Measurements from ENCODE around the gene PCDHB1.

PCDHB1 gene, protein sequence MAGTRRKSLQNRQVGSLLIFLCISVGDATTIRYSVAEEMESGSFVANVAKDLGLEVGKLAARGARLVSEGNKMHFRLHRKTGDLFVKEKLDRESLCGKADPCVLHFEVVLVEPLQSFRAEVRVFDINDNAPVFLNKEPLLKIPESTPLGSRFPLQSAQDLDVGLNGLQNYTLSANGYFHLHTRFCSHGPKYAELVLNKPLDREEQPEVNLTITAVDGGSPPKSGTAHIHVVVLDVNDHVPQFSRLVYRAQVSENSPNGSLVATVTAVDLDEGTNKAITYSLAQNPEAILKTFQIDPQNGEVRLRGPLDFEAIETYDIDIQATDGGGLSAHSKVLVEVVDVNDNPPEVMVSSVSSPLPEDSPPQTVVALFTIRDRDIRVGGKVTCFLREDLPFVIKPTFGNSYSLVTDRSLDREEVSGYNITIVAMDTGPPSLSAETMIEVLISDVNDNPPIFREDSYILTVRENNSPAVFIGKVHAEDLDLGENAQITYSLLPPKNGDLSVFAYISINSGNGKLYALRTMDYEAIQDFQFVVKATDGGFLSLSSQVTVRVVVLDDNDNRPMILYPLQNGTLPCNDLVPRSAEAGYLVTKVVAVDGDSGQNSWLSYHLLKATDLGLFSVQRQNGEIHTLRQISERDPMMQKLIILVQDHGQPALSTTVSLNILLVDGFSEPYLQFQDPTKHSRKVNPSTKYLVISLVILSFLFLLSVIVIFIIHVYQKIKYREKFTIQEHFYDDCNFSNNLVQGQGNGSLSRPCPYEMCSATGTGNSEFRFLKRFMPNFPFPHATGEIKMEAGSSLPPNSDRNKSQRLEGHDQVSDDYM

DNA sequence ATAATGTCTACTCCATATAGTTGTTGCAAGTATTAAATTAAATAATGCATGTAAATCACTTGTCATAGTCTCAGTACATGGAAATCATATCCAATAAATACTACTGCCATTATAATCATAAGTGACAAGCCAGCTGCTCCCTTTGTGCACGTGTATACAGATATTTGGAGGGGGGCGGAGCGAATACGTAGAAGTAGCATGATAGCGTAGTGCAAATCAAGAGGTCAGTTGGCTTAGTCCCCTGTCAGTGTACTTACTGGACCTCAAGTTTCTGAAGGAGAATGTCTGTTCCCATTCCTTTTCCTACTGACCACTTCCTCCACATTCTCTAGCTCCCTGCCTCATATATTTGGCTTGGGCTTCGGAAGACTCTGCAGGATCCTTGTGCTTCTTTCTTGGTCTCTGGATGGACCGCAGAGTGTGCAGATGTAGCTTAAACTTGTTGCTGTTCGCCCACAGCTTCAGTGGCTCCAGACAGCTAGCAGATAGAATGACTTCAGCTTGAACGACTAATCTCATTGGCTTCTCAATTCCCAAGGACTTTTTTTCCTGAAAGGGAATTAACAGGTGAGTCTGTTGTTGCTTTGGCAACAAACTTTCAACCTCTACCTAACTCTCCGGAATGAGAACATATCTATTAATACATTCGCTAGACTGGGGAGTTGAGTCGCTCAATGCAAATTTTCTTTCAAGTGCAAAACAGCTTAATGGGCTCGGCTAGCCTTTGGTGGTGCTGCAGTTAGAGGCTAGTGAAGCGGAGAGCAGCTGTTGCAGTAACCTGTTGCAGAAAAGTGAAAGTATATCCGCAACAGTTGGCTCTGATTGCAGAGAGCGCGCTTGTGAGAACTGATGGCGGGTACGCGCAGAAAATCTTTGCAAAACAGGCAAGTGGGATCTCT lies at the start of gene PCDHB1:
Gene PCDHB1, plus strand, starts transcription at position 753 of the 899 bp plus-strand sequence. Its CDS starts 97 bp downstream, at position 850.
- no peak for DNase-seq (ENCODE audit: low read depth in 1 of 2, low spot score in 1 of 2)

DNA sequence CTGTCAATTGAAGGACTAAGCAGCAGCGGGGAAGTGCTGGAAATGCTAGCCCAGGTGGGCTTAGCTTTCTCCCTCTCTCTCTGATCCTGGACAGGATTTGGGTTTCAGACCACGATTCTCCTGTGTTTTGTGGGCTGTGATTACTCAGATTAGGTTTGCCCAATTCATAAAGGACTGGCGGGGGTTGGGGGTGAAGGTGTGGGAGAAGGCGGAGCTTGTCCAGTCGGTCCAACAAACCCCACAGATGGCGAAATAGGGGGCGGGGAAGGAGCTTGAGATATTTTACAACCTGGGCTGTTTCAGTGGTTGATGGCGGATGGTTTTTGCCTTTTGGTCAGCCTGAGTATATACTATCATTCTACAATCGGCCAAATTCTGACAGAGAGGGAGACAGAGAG lies 49.7 kb upstream of the PCDHB1 start:
- no peak for DNase-seq (ENCODE audit: low read depth in 1 of 2, low spot score in 1 of 2)

DNA sequence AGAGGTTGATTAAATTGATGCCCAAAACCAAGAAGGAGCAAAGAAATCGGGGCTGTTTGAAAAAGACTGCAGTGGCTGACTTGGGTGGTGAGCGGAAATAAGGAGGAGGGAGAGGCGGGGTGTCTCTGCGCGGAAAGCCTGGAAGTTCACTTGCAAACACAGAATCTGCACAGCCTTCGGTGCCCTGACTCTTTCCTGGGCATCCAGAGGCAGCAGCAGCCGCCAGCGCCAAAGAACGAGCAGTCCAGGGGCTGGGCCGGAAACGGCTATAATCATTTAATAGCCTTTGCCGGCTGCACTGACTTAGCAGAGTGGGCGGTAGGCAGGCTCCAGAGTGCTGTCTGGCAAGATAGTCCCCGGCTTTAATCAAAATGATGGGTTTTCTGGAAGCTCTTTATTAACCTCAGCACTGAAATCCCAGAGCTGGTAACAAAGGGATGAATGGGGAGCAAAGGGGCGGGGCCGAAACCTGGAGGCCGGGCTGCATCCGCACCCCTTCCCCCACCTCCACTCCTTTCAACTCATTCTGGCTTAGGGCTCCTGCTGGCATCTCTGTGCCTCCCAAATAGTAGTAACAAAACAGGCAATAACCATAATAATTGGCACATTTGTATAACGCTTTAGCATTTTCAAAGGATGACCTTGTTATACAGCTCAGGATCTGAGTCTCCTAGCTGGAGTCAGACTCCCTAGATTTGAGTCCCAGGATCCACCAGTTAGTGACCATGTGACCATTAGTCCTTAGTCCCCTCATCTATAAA lies 49.1 kb upstream of the PCDHB1 start:
- DNase-seq (ENCODE audit: low read depth in 1 of 2, low spot score in 1 of 2): no peak

DNA sequence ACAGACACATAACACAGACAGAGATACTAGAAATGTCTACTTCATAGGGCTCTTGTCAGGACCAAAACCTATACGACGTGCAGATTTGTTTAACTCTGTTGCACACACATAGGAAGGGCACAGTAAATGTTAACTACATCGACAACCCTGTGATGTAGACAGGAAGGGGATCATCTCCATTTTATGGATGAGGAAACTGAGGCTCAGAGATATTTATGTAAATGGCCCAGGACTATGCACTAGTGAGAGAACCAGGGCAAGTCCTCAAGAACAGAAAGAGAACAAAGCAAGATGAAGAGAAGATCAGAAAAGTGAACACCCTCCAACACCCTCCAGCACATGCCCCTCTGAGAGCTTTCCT lies 48.6 kb upstream of the PCDHB1 start:
- no peak for DNase-seq (ENCODE audit: low read depth in 1 of 2, low spot score in 1 of 2)

DNA sequence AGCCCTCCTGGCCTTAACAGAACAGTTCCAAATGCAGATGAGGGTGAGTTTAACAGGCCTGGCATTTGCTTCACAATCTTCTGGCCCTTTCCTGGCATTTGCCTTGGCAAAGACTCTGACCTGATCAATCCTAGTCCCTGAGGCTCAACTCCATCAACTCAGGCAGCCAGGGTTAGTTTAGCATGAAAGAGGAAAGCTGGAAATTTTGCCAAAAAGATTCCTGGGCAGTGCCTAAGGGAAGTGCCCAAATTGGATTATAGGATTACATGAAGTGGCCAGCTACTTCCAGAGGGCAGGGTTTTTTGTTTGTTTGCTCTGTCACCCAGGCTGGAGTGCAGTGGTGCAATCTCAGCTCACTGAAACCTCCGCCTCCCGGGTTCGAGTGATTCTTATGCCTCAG lies 48.1 kb upstream of the PCDHB1 start:
- DNase-seq (ENCODE audit: low read depth in 1 of 2, low spot score in 1 of 2): no peak

DNA sequence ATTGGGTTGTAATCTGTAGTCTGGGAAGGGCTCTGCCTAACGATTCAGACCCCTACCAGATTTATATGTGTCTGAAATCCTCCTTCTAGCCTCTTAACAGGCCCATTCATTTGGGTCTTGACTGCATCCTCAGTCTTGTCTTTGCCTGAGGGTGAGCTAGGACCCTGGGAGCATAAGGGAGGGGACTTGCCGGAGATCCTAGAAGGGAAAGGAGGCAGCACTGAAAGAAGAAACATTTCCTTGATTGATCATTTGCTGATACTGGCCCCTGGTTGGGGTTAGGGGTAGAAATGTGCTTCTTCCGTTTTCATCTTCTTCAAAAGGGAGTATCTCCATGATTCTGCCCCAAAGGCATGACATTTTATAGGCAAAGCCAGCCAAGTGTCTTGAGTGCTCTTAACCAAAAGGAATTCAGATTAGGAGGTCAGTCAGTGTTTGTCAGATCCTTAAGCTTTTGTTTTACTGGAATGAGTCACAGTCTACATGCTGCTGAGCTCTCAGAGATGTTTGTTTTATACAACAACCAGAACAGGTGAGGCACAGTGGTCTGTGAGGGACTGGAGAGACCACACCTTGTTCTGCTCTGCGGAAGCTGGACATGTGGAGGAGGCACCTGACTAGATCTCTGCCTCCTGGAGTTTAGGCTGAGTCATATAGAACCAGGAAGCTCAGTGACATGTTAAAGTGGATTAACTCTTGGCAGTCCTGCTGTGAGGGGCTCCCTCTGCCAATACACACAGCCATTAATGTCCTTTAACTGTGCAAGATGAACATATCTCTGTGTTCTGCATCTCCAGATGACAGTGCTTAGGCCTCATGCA lies 47.2 kb upstream of the PCDHB1 start:
- DNase-seq (ENCODE audit: low read depth in 1 of 2, low spot score in 1 of 2): no peak

DNA sequence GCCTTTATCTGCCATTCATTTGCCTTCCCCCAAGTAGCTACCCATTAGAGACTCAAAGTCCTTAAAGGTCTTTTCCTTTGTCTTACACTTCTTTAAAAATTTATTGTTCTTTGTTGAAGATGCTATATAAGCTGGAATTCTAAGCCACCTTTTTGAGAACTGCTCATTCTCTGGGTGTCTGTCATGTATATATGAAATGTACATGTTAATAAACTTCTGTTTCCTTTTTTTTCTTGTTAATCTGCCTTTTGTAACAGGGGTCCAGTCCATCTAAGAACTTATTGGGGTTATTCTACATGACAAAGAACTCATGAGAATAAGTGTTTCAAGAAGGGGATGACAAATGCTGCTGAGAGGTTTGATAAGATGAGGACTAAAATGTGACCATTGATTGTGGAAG lies 43.4 kb upstream of the PCDHB1 start:
- no peak for DNase-seq (ENCODE audit: low read depth in 1 of 2, low spot score in 1 of 2)

DNA sequence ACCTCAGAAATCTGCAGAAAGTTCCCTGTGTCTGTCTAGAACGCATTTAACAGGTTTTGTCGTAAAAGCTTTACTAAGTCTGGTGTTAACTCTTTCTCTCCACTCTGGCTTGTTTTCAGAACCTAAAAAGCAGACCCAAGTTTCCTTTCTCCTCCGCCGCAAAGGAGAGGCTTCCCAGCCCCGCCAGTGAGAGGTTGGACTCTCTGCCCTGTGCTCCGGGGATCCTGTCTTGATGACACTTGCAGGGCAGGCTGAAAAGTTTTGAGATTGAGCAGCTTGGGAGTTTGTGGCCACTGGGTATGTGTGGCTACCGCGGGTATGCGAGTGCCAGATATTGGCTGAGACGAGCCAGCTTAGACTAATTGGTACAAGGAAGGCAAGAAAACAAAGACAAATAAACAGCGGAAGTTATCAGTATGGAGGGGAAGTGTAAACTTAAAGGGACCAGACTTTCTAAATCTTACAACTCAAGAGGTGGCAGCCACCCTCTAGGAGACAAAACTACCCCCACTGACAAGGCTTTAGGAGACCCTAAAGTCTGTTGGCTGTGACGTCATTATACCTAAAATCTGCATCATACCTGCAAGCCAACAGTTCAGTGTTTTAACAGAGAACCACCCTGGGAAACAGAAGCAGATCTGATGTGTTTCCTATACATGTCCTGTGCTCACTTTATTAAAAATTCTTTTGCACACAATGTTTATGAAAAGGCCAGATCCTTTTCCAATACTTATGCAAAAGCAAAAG lies 41.0 kb upstream of the PCDHB1 start:
- no peak for DNase-seq (ENCODE audit: low read depth in 1 of 2, low spot score in 1 of 2)

DNA sequence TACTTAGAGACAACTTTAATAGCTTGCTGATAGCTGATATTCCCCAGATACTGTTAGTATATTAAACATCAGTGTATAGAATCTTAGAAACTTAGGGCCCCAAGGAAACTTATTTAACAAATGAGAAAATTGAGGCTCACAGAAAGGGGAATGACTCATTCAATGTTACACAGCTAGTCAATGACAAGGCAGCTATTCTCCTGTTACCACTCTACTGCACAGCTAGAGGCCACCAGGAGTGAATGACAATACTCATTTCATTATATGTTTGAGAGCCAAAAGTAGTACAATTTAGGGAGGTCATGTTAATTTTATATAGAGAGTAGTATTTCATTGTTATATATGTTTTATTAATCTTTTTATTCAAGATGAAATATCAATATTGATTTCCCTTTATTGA lies 33.2 kb upstream of the PCDHB1 start:
- no peak for DNase-seq (ENCODE audit: low read depth in 1 of 2, low spot score in 1 of 2)

DNA sequence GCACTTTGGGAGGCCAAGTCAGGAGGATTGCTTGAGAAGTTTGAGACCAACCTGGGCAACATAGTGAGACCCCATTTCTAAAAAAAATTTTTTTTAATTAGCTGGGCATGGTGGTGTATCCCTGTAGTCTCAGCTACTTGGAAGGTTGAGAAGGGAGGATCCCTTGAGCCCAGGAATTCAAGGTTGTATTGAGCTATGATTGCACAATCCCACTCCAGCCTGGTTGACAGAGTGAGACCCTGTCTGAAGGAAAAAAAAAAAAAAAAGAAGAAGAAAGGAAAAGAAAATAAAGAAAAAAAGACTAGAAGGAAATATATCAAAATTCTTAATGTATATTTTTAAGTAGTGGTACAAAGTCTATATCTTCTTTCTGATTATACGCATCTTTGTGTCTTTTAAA lies 28.8 kb upstream of the PCDHB1 start:
- no peak for DNase-seq (ENCODE audit: low read depth in 1 of 2, low spot score in 1 of 2)

DNA sequence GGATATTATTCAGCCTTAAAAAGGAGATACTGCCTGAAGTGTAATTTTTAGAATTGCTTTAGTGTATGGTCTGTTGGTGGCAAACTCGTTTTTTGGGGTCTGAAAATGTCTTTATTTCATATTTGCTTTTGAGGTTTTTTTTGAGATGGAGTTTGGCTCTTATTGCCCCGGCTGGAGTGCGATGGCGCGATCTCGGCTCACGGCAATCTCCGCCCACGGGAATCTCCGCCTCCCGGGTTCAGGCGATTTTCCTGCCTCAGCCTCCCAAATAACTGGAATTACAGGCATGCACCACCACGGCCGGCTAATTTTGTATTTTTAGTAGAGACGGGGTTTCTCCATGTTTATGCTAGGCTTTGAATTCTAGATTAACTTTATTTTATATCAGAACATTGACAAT lies 20.2 kb upstream of the PCDHB1 start:
- no peak for DNase-seq (ENCODE audit: low read depth in 1 of 2, low spot score in 1 of 2)

DNA sequence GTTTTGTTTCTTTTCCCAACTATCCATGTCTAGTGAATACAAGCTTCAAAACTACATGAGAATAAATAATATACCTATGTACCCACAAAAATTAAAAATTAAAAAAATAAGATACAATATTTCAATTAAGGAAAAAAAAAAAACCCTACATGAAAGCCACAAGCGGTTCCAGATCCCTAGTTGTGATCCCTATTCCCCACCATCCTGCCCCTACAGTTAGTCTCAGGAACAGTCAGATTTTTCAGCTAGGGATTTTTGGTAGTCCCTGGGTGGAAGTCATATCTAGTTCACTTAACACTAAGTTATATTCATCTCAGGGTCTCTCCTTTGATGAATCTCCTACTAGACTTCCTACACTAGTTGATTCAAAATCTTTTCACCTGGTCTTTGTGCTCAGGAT lies 18.5 kb upstream of the PCDHB1 start:
- no peak for DNase-seq (ENCODE audit: low read depth in 1 of 2, low spot score in 1 of 2)

DNA sequence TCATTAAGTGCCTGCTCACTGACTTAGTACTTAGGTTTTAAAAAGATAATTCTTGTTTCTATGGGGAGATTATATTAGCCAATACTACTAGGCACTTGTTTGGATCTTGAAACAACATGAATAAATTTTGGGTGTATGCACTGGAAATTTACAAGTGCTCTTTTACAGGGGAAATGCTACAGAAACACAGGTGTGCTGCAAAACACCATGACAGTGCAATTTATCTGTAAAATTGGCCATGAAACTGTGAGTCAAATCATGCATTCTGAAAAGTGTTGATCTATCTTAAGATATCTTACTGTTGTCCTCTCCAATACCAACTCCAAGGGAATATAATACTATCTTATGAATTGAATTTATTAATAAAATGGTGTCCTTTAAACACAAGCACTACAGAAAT lies 12.1 kb upstream of the PCDHB1 start:
- DNase-seq (ENCODE audit: low read depth in 1 of 2, low spot score in 1 of 2): no peak

DNA sequence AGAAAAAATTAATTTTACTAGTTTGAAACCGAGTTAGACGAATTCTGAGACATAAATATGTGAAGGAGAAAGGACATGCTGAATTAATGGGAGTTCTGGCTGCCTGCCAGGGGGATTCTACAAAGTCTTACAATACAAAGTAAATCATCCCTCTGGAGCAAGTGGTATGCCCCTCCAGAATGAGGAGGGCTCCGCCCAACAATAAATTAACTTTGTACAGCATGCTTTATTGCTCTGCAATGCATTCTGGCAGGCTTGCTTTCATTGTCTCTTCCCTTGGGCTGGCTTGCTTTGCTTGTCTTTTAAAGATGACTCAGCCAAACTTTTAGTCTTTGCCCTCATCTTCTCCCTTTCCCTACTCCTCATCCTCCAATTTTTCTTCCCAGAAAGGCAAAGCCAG lies 11.7 kb upstream of the PCDHB1 start:
- DNase-seq (ENCODE audit: low read depth in 1 of 2, low spot score in 1 of 2): no peak

DNA sequence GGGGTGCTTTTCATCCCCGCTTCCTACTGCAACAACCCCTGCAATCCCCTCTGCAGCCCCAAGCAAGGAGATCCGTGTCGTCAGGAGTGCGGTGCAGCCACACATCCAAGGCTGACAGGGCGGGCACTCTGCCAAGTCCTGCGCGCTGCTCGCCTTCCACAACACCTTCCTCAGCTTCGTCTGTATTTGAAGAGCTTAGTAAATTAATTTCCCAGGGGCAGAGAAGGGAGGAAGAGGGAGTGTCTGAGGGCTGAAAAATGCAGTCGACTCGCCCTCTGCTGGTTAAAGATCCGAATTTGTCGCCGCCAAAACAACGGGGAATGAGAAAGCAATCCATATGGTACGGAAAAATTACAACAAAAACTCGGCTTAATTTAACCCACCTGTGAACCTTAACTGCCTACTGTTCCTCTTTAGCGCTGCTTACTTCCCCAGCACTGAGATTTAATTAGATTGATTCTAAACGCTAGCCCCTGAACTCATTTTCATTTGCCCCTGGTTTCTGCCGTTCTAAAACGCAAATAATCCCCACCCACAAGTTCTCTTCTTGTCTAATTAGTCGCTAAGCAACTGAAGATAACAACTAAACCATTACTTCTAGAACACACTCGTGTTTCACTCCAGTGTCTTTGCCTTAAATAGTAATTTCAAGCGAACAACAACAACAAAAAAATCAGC lies 10.9 kb upstream of the PCDHB1 start:
- DNase-seq (ENCODE audit: low read depth in 1 of 2, low spot score in 1 of 2): no peak

DNA sequence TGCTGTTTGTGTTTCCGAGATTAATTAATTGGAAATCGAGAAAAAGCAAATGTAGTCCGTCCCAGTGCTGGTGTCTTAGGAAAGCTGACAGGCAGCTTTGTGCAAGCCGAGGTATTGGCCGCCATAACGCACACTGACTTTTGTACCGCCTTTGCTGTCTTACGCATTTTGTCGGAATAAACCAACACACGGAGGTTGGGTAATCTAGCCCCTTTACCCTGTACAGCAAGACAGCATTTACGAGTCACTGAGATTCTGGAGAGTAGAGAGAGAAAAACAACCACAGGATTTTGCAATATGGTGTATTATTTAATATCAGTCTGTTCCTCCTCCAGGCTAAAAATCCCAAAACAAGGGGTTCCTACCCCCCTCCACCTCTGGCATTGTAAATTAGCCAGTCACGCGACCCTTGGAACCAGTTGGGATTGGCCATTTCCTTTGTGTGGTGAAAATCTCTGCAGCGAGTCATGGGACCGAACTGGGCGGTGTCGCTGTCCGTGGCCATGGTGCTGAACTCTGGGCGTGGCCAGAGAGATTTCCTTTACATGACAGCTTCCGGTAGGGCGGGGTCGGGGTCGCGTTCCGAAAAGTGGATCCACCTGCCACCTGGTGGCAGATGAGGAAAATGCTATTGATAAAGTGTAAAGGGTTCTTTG lies 10.3 kb upstream of the PCDHB1 start:
- DNase-seq (ENCODE audit: low read depth in 1 of 2, low spot score in 1 of 2): peak; percentile 15 to 17

DNA sequence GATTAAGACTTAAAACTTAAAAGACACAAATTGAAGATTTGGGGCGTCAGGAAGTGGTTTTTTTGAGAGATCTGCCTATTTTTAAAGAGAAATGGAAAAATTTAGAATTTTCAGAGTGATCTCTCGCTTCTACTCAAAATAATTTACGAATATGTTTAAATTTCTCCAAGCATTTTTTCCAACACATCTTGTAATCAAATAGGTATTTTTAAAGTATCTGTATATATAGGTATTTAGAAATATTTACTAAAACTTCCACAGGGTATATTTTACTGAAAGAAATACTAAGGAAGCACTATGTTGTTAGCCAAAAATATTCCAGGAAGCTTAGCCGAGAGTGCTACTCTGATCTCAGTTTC lies 9.8 kb upstream of the PCDHB1 start:
- DNase-seq (ENCODE audit: low read depth in 1 of 2, low spot score in 1 of 2): no peak

DNA sequence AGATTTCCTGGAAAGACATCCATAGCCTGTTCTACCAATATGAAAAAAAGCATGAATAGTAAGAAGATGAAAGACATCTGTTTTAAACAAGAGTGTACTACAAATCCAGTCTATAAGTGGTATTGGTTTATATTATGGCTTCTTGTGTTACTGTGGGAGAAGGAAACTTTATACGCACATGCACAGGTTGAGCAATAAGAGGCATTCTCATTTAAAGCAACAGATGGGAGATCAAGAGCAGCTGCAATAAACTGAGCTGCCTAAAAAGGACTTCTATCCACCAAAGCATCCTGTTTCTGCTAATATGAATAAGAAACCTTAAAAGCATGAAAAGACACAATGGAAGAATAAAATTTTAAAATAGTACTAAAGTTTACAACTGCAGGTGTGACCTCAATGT lies 8.6 kb upstream of the PCDHB1 start:
- DNase-seq (ENCODE audit: low read depth in 1 of 2, low spot score in 1 of 2): no peak

Data from activated T-helper 1 cell treated with anti-CD3 and anti-CD28 coated beads, Interleukin-2, amount 50 U/mL, for 16 hours (primary cell).